HEK293 (cell line): ENCODE results near the gene PRDM11.

Experiments used
- CTCF ChIA-PET: fragments of 350-600 bp; formaldehyde crosslinking; extraction: SDS; loops from one replicate; lab custom pipeline; 2021; ENCODE audit warnings: antibody characterized with exemption; lab: Yijun Ruan, JAX
- POLR2A ChIA-PET: fragments of 300-600 bp; formaldehyde crosslinking; extraction: SDS; loops from one replicate; lab custom pipeline; 2020; ENCODE audit warnings: antibody characterized with exemption, inconsistent platforms; lab: Yijun Ruan, JAX
- H3K27ac ChIP-seq: fragments of 200-500 bp; sonication (Bioruptor generic); 2 replicates; pipeline ENCODE4 v1.5.1; 2014; ENCODE audit warnings: low read depth, low read length, control low read depth, inconsistent platforms; ENCODE audit errors: extremely low read depth
- H3K36me3 ChIP-seq, 2 experiments: fragments of 200-500 bp in 1 of 2; sonication (Bioruptor generic) in 1 of 2; 1 replicate in 1 of 2; 2 replicates in 1 of 2; pipeline ENCODE4 v1.5.1; 2014 to 2017; ENCODE audit warnings: inconsistent platforms in 2 of 2, low read length in 2 of 2; ENCODE audit not compliant: control insufficient read depth in 2 of 2, insufficient read depth in 1 of 2
- H3K4me1 ChIP-seq: fragments of 200-500 bp; sonication (Bioruptor generic); 2 replicates; pipeline ENCODE4 v1.5.1; 2014; ENCODE audit warnings: mild to moderate bottlenecking, low read length, inconsistent platforms; ENCODE audit not compliant: control insufficient read depth, insufficient read depth
- H3K4me3 ChIP-seq: 2 replicates; pipeline ENCODE4 v1.5.1; 2011; ENCODE audit warnings: low read depth, mild to moderate bottlenecking, control low read depth, low read length, moderate library complexity
- H3K9me3 ChIP-seq: fragments of 200-500 bp; sonication (Bioruptor generic); 2 replicates; pipeline ENCODE4 v1.5.1; 2014; ENCODE audit warnings: low read depth, low read length, inconsistent platforms; ENCODE audit not compliant: control insufficient read depth, insufficient read depth
- AEBP2 ChIP-seq: fragments of 450-650 bp; formaldehyde crosslinking; IDR thresholded peaks from 2 replicates; pipeline ENCODE4 v1.5.1; 2016; ENCODE audit warnings: missing biosample characterization, missing genetic modification characterization, borderline replicate concordance
- BCL11B ChIP-seq: fragments of 450-650 bp; formaldehyde crosslinking; IDR thresholded peaks from 2 replicates; pipeline ENCODE4 v1.5.1; 2016; ENCODE audit warnings: low read depth, missing biosample characterization, missing genetic modification characterization
- ELK4 ChIP-seq: IDR thresholded peaks from 2 replicates; pipeline ENCODE4 v1.6.1; 2011; ENCODE audit warnings: mild to moderate bottlenecking, low read depth, low read length, borderline replicate concordance
- INSM2 ChIP-seq: fragments of 450-650 bp; formaldehyde crosslinking; IDR thresholded peaks from 2 replicates; pipeline ENCODE4 v1.5.1; 2016; ENCODE audit warnings: missing biosample characterization, missing genetic modification characterization
- MZF1 ChIP-seq: fragments of 450-650 bp; formaldehyde crosslinking; IDR thresholded peaks from 2 replicates; pipeline ENCODE4 v1.5.1; 2017; ENCODE audit warnings: missing biosample characterization, missing genetic modification characterization, borderline replicate concordance
- SCRT1 ChIP-seq: fragments of 450-650 bp; formaldehyde crosslinking; IDR thresholded peaks from 2 replicates; pipeline ENCODE4 v1.5.1; 2016; ENCODE audit warnings: missing biosample characterization, missing genetic modification characterization, borderline replicate concordance
- YY2 ChIP-seq: fragments of 450-650 bp; formaldehyde crosslinking; IDR thresholded peaks from 2 replicates; pipeline ENCODE4 v1.5.1; 2016; ENCODE audit warnings: missing biosample characterization, missing genetic modification characterization
- ZBTB11 ChIP-seq: fragments of 450-650 bp; formaldehyde crosslinking; conservative IDR thresholded peaks from 2 replicates; pipeline ENCODE4 v1.5.1; 2016; ENCODE audit warnings: low read depth, missing biosample characterization, missing genetic modification characterization
- ZBTB49 ChIP-seq: fragments of 450-650 bp; formaldehyde crosslinking; IDR thresholded peaks from 2 replicates; pipeline ENCODE4 v1.5.1; 2016; ENCODE audit warnings: missing biosample characterization, missing genetic modification characterization, low read depth
- ZFP37 ChIP-seq: fragments of 450-650 bp; formaldehyde crosslinking; IDR thresholded peaks from 2 replicates; pipeline ENCODE4 v1.5.1; 2016; ENCODE audit warnings: missing biosample characterization, missing genetic modification characterization
- ZIC2 ChIP-seq: fragments of 450-650 bp; formaldehyde crosslinking; IDR thresholded peaks from 2 replicates; pipeline ENCODE4 v1.5.1; 2016; ENCODE audit warnings: missing biosample characterization, missing genetic modification characterization
- ZNF121 ChIP-seq: fragments of 450-650 bp; formaldehyde crosslinking; IDR thresholded peaks from 2 replicates; pipeline ENCODE4 v1.5.1; 2016; ENCODE audit warnings: missing biosample characterization, missing genetic modification characterization
- ZNF140 ChIP-seq: fragments of 450-650 bp; formaldehyde crosslinking; IDR thresholded peaks from 2 replicates; pipeline ENCODE4 v1.5.1; 2016; ENCODE audit warnings: missing biosample characterization, missing genetic modification characterization
- ZNF184 ChIP-seq: fragments of 450-650 bp; IDR thresholded peaks from 2 replicates; pipeline ENCODE4 v1.5.1; 2018; ENCODE audit warnings: missing biosample characterization, mild to moderate bottlenecking, missing genetic modification characterization
- ZNF24 ChIP-seq: fragments of 450-650 bp; formaldehyde crosslinking; IDR thresholded peaks from 2 replicates; pipeline ENCODE4 v1.5.1; 2016; ENCODE audit warnings: missing biosample characterization, missing genetic modification characterization
- ZNF266 ChIP-seq: fragments of 450-650 bp; formaldehyde crosslinking; IDR thresholded peaks from 2 replicates; pipeline ENCODE4 v1.5.1; 2016; ENCODE audit warnings: missing biosample characterization, missing genetic modification characterization, low read depth
- ZNF292 ChIP-seq: fragments of 450-650 bp; formaldehyde crosslinking; IDR thresholded peaks from 2 replicates; pipeline ENCODE4 v1.5.1; 2016; ENCODE audit warnings: low read depth, missing biosample characterization, missing genetic modification characterization, borderline replicate concordance
- ZNF600 ChIP-seq: fragments of 450-650 bp; formaldehyde crosslinking; IDR thresholded peaks from 2 replicates; pipeline ENCODE4 v1.5.1; 2016; ENCODE audit warnings: missing biosample characterization, missing genetic modification characterization
- ZNF623 ChIP-seq: fragments of 450-650 bp; formaldehyde crosslinking; IDR thresholded peaks from 2 replicates; pipeline ENCODE4 v1.5.1; 2016; ENCODE audit warnings: missing biosample characterization, missing genetic modification characterization
- ZNF645 ChIP-seq: fragments of 450-650 bp; formaldehyde crosslinking; IDR thresholded peaks from 2 replicates; pipeline ENCODE4; 2016; ENCODE audit warnings: missing biosample characterization, missing genetic modification characterization
- ZNF658 ChIP-seq: fragments of 450-650 bp; formaldehyde crosslinking; IDR thresholded peaks from 2 replicates; pipeline ENCODE4; 2016; ENCODE audit warnings: missing biosample characterization, missing genetic modification characterization
- ZNF777 ChIP-seq: fragments of 450-650 bp; formaldehyde crosslinking; IDR thresholded peaks from 2 replicates; pipeline ENCODE4 v1.5.1; 2017; ENCODE audit warnings: missing biosample characterization, missing genetic modification characterization, borderline replicate concordance

PRDM11 gene

GRCh38 chr11:45253640-45254039 lies 107.2 kb downstream of the PRDM11 start:
- TF ChIP-seq ZBTB49 (tag by site-specific recombination) (no peak), SCRT1 (tag by site-specific recombination) (no peak), MZF1 (tag by site-specific recombination) (no peak), ZNF292 (tag by site-specific recombination) (no peak), ZNF184 (tag by site-specific recombination) (no peak), BCL11B (no peak), ZBTB11 (no peak), ZIC2 (tag by site-specific recombination) (no peak), YY2 (tag by site-specific recombination) (no peak), ELK4 (no peak), ZNF140 (tag by site-specific recombination) (no peak)
- H3K4me1 ChIP-seq, result no peaks in the 10 kb centered on the region
- ChIA-PET CTCF (interaction anchor here (0.6 to 2.6 kb wide), 9 partner anchors 10 to 299 kb away, joined by 4 to 19 read pairs (median 8); no protein-coding TSS in a partner anchor), POLR2A (no interaction called here)
- H3K36me3 ChIP-seq, result no peaks in the 10 kb centered on the region
- no peak overlapping the region for H3K27ac ChIP-seq
- H3K9me3 ChIP-seq, result no peaks in the 10 kb centered on the region
- H3K4me3 ChIP-seq, result no peak overlapping the region

GRCh38 chr11:45254070-45254469 lies 107.6 kb downstream of the PRDM11 start:
- Histone ChIP-seq H3K9me3 (no peaks in the 10 kb centered on the region), H3K27ac (no peak overlapping the region), H3K4me3 (no peak overlapping the region), H3K4me1 (no peaks in the 10 kb centered on the region), H3K36me3 (no peaks in the 10 kb centered on the region)
- POLR2A ChIA-PET, result no interaction called here
- CTCF ChIA-PET, result interaction anchor here (0.6 to 1.4 kb wide), 4 partner anchors 12 to 299 kb away, joined by 3 to 4 read pairs (median 4); no protein-coding TSS in a partner anchor
- TF ChIP-seq ZNF24 (tag by site-specific recombination), result no peak
- no peak for TF ChIP-seq ZFP37 (tag by site-specific recombination)
- TF ChIP-seq ZNF658 (tag by site-specific recombination), result no peak
- no peak for TF ChIP-seq ZNF184 (tag by site-specific recombination)
- TF ChIP-seq ZNF623 (tag by site-specific recombination), result no peak
- no peak for TF ChIP-seq ZNF266 (tag by site-specific recombination)
- no peak for TF ChIP-seq AEBP2 (tag by site-specific recombination)
- no peak for TF ChIP-seq ZNF645
- TF ChIP-seq ZNF600 (tag by site-specific recombination), result no peak
- TF ChIP-seq ZNF121 (tag by site-specific recombination), result no peak
- no peak for TF ChIP-seq ZNF777 (tag by site-specific recombination)
- TF ChIP-seq INSM2 (tag by site-specific recombination), result no peak
